DMS153 treated with DMSO at 0.1 percent for 48 hours (cell line): ENCODE data around the gene MYCBP2.
"Not testable (repeated sequence)": the region's sequence is repeated elsewhere in the genome, so short reads cannot be mapped to it uniquely, and the experiment has no call there.

Experiments
- DNase-seq: peaks from one replicate; lab custom pipeline; 2025; ENCODE audit not compliant: unreplicated experiment; lab: John Stamatoyannopoulos, UW

MYCBP2 gene

DNA sequence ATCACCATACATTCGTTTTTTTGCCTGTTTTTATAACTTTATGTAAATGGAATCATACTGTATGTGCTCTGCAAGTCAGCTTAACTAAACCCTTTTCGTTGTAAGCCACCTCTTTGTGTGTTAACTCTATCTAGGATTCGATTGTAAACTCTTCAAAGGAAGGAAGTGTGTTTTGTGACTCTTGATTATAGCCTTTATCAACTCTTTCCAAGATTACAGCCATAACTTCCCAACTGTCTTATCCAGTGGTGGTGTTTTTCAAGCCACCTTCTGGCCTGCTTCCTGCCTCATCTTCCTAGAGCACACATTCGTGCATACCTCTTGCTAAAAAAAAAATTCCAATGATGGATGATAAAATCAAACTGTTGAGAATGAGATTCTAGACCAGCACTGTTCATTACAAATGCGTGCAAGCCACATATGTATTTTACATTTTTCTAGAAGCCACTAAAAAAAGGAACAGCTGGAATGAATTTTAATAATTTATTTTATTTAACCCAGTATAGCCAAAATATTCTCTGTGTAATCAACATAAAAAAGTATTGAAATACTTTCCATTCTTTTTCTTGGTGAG lies 287.9 kb downstream of the MYCBP2 start:
- no peak for DNase-seq

GRCh38 chr13:77036279-77036678 lies 290.6 kb downstream of the MYCBP2 start:
- no peak for DNase-seq

- DNase-seq: no peak
Measured at GRCh38 chr13:77034881-77035280, 292.0 kb downstream of the MYCBP2 start.

DNA sequence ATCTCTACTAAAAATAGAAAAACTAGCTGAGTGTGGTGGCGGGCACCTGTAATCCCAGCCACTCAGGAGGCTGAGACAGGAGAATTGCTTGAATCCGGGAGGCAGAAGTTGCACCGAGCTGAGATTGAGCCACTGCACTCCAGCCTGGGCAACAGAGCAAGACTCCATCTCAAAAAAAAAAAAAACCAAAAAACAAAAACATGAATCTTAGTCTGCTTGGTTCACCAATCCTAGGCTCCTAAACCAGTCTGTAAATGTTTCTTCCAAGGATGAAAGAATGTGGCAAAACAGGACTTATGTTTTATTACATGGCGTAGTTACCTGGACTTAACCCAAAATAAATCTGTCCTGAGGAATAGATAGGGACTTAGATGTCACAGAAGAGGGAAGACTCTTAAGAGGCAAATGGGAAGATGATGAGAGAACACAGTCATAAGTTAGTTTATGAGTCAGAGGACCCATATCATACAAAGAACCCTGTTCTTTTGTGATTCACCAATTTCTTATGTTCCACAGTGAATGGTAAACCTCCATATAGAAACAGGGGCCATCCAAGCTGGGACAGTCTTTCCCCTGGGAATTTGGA lies 293.1 kb downstream of the MYCBP2 start:
- DNase-seq: no peak

GRCh38 chr13:77031656-77032243 lies 295.1 kb downstream of the MYCBP2 start:
- DNase-seq: no peak

DNA sequence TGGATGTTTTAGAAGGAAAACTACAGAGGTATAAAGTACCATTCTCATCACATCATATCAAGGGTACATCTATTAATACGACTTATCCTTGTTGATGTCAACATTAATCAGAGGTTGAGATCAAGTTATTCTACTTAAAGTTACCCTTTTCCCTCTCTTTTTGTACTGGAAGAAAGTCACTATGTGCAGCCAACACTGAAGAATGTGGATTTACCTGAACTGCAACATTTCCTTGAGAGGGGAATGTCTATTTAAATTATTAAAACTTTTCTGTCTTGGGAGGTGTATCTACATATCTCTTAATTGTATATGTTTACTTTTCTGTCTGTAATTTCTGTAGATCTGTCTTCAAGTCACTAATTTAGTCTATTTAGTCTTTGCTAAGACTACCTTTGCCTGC lies 297.5 kb downstream of the MYCBP2 start:
- no peak for DNase-seq

- peak; percentile 73 for DNase-seq
Measured at GRCh38 chr13:77028202-77028601, 298.7 kb downstream of the MYCBP2 start.

DNA sequence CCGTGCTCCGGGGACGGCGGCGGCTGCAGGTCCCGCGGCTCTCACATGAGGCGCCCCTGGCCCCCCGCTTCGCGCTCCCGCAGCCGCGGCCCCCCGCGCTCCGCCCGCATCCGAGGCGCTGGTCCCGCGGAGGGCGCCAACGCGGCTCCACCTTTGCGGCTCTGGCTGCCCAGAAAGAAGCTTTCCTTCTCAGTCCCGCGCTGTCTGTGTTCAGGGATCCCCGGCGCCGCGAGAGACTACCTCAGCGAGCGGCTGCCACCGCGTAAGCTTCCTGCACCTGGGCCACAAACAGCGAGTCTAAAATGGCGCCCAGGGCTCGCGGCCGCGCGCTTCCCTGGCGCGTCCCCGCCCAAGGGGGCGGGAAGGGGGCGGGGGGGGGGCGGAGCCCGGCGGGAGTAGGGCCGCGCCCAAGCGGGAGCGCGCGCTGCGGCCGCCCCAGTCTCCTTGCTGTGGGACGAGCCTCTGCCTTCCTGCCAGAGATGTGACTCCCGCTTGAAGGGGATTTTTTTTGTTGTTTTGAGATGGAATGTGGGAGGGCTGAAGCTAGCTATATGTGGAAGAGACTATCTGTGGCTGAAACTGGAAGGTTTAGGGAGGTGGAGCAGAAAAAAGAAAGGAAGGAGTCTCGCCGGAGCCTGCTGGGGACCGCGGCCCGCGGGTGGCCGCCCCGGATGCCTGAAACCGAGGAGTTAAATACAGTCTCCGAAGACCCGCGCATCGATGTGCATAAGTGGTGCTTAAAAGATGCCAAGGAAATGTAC lies 299.9 kb downstream of the MYCBP2 start, which contains the start of gene FBXL3:
Gene FBXL3 (minus strand): TSS at position 299 of the 761 bp plus-strand sequence. CDS start 5,299 bp downstream, outside the sequence.
- peak; percentile 77 for DNase-seq

DNA sequence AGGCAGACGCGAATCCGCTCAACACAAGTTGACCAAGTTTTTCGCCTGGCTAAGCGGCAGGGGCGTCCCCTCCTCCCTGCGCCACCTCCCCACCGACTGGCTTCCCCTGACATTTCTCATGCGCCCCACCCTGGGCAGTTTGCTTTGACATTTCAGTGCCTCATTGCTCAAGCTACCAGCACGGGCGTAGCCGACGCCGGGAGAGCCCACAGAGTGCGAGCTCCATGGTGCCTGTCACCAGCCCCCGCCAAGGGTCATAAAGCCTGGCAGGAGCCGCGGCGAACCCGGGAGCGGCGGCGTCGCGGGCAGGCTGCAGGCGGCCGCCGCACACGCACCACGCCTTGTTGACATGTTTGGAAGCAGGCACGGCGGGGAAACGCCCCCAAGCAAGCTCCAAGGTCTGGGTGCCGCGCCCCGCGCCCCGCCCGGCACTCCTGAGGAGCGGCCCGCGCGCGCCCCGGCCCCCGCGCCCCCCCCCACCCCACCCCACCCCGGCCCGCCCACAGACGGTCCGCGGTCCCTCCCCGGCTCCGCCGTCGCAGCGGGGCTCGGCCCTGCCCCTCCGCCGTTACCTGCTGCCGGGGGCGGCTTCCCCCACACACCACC lies 300.5 kb downstream of the MYCBP2 start:
- peak; percentile 41 for DNase-seq

- DNase-seq: no peak
Measured at GRCh38 chr13:77022341-77022740, 304.6 kb downstream of the MYCBP2 start.

GRCh38 chr13:77019756-77020155 lies 307.1 kb downstream of the MYCBP2 start:
- no peak for DNase-seq

DNA sequence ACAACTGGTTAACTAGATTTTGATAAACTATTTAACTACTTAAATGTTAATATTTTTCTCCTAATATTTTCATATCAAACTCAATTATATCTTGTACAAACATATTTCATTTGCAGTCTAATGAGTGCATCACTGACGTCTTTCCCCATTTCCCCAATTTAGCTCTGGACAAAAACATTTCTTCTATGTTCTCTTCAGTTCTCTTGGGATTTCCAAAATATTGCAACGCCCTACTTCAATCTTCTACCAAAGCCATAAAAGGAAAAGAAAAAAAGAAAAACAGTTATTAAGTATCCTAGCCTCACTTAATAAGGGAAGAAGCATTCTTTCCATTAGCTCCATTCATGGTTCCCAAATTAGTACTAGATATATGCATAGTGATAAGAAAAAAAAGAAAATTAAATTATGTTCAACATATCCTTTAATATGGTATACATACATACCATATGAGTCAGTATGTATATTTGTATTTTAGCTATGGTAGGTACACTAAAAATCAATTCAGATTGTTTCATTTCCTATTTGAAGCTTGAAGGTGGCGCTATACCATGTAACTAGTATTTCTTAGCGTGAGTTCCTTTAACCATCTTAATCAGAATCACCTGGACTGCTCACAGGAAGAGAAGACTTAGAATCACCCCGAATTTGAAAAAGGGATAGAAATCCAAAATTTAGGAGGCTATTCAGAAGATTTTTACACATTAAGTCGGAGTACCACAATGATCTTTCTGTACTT lies 309.8 kb downstream of the MYCBP2 start:
- DNase-seq: no peak

- DNase-seq: no peak
Measured at GRCh38 chr13:77016251-77016812, 310.6 kb downstream of the MYCBP2 start.

- no peak for DNase-seq
Measured at GRCh38 chr13:77014906-77015685, 311.8 kb downstream of the MYCBP2 start.

DNA sequence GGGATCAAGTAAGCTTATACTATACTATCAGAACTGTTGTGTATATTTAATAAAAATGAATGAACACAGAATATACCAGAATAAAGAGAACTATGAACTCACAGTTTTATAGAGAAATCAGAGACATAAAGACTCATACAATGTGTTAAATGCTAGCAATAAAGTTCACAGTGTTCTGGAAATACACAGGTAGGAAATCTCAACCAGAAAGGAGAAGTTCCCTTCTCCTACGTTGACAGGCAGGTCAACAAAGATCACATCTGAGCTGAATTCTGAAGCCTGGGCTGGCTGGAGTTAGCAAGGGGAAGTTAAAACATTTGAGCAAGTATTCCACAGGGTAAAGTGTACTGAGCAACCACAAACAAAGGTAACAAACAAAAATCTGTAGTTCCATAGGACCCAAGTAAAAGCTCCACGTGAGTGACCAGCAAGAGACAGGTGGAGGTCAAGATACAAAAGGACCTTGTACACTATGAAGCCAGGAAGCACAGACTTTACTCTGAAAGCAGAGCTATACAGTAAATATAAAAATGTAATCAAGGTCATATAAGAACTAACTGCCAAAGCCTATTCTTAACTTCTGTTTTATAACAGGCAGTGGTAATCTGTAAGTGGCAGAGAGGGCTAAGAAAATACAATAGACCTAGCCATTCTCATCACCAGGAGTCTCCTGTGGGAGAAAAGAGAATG lies 312.9 kb downstream of the MYCBP2 start:
- DNase-seq: no peak

GRCh38 chr13:77009719-77010118 lies 317.2 kb downstream of the MYCBP2 start:
- not testable (repeated sequence) for DNase-seq

DNA sequence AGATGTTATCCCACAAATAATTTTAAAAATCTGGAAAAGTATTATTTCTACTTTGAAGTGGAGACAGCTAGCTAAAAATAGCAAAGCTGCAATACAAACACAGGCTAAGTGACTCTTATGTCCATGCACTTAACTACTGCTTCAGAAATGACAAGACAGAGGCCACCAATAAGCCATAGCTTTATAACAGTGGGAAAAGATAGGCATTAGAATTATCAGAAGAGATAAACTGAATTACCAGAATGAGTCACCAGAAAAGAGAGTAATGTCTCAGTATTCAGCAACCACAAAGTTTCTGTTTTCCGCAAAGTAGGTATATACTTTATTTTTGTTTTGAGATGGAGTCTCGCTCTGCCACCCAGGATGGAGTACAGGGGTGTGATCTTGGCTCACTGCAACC lies 317.9 kb downstream of the MYCBP2 start:
- DNase-seq: no peak

- DNase-seq: not testable (repeated sequence)
Measured at GRCh38 chr13:77008337-77008736, 318.6 kb downstream of the MYCBP2 start.

- no peak for DNase-seq
Measured at GRCh38 chr13:77002590-77003190, 324.2 kb downstream of the MYCBP2 start.
